Caco-2 (cell line): Measurements from ENCODE around the gene DSCAM. TPM values are rescaled to one million over a fixed set of nuclear protein-coding genes. Genes with fewer than 3 reads are reported as not detected.

Source experiments
- BruUV-seq: library from RNA; stranded (reverse); fragments of 400-500 nt; replicated peaks from 2 replicates; lab custom pipeline; 2021; lab: Mats Ljungman, UMichigan
- CTCF ChIA-PET: fragments of 300-600 bp; sonication (Branson Sonifier 250); formaldehyde crosslinking; loops from one replicate; lab custom pipeline; 2022; ENCODE audit warnings: antibody characterized with exemption; lab: Charles Lee
- POLR2A ChIA-PET: fragments of 300-600 bp; sonication (Branson Sonifier 250); formaldehyde crosslinking; loops from one replicate; lab custom pipeline; 2022; ENCODE audit warnings: antibody characterized with exemption; lab: Charles Lee
- DNase-seq, 2 experiments: peaks; one replicate each; pipeline versions ENCODE4 v3.0.0 to v3.0.0-alpha.2; 2020 to 2022
- H3K27me3 ChIP-seq: replicated peaks from 2 replicates; pipeline ENCODE4 v1.6.0; 2011; ENCODE audit warnings: low read length; ENCODE audit not compliant: control insufficient read depth, insufficient read depth
- H3K36me3 ChIP-seq: 2 replicates; pipeline ENCODE4 v1.5.1; 2011; ENCODE audit warnings: low read length; ENCODE audit not compliant: control insufficient read depth, insufficient read depth
- H3K4me1 ChIP-seq: fragments of 250-450 bp; sonication (Bioruptor Pico); 2 replicates; pipeline ENCODE4 v1.5.1; 2020; ENCODE audit warnings: mild to moderate bottlenecking
- H3K4me3 ChIP-seq: 2 replicates; pipeline ENCODE4 v1.5.1; 2011; ENCODE audit warnings: low read depth, mild to moderate bottlenecking, control low read depth, low read length
- H3K9me3 ChIP-seq: fragments of 250-450 bp; sonication (Bioruptor Pico); 2 replicates; pipeline ENCODE4 v1.5.1; 2020; ENCODE audit warnings: mild to moderate bottlenecking, moderate library complexity
- H3K27ac Mint-ChIP-seq: one replicate; pipeline ENCODE4 v1.8.0; 2022; ENCODE audit warnings: mixed read lengths; ENCODE audit not compliant: unreplicated experiment
- H3K27me3 Mint-ChIP-seq: one replicate; pipeline ENCODE4 v1.8.0; 2022; ENCODE audit warnings: mixed read lengths; ENCODE audit not compliant: insufficient read depth, unreplicated experiment
- H3K36me3 Mint-ChIP-seq: one replicate; pipeline ENCODE4 v1.8.0; 2022; ENCODE audit warnings: mild to moderate bottlenecking, mixed read lengths; ENCODE audit not compliant: insufficient read depth, unreplicated experiment
- H3K4me1 Mint-ChIP-seq: one replicate; pipeline ENCODE4 v1.8.0; 2022; ENCODE audit warnings: low read depth, mixed read lengths; ENCODE audit not compliant: unreplicated experiment
- H3K4me3 Mint-ChIP-seq: one replicate; pipeline ENCODE4 v1.8.0; 2022; ENCODE audit warnings: mild to moderate bottlenecking, moderate library complexity, mixed read lengths; ENCODE audit not compliant: unreplicated experiment
- H3K9me3 Mint-ChIP-seq: one replicate; pipeline ENCODE4 v1.8.0; 2022; ENCODE audit warnings: mixed read lengths; ENCODE audit not compliant: unreplicated experiment
- intact Hi-C: fragments of 100-400 bp; cut with micrococcal nuclease; formaldehyde crosslinking; loops from one replicate; pipeline ENCODE4 v1.10.0; 2022; ENCODE audit not compliant: unreplicated experiment
- total RNA-seq: library from RNA; stranded (reverse); gene quantifications from 2 replicates; pipeline ENCODE4 v1.2.3, GENCODE V29; 2022
- TF ChIP-seq, protein P1 (sequence below), 2 experiments: fragments of 200-600 bp in 1 of 2; IDR thresholded peaks; 1 replicate in 1 of 2; 2 replicates in 1 of 2; pipeline versions ENCODE4 v1.5.1 to v1.8.0; 2011 to 2022; ENCODE audit warnings: antibody characterized with exemption in 1 of 2, control low read depth in 1 of 2, inconsistent platforms in 1 of 2, low read depth in 1 of 2, low read length in 1 of 2, mild to moderate bottlenecking in 1 of 2, moderate library complexity in 1 of 2; ENCODE audit not compliant: insufficient read depth in 1 of 2, severe bottlenecking in 1 of 2, unreplicated experiment in 1 of 2

DSCAM gene
- total RNA-seq, 1 experiment from 2014 or later: not detected

DNA sequence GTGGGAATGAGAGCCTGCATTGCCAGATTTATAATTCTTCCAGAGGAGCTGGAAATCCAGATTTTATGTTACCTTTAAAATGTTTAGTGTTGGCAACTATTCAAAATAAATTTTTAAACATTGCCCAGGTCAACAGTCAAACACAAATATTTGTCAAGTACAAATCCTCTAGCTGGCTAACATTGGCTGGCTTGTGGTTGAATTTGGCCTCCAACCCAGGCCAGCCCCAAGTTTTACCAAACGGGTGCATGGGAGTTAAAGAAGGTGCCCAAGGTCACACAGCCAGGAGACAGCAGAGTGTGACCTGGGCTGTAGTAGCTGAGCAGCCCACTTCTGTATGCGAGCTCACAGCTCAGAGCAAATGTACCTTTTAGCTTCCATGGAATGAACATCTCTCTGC, 240.6 kb downstream of the DSCAM start:
- Mint-ChIP-seq H3K4me3 (no peak overlapping the region), H3K36me3 (no peaks in the 10 kb centered on the region), H3K9me3 (peaks cover 9% of the 10 kb centered on the region), H3K27me3 (no peaks in the 10 kb centered on the region), H3K4me1 (no peaks in the 10 kb centered on the region), H3K27ac (no peak overlapping the region)
- Histone ChIP-seq H3K27me3 (no peaks in the 10 kb centered on the region), H3K9me3 (no peaks in the 10 kb centered on the region), H3K4me3 (no peak overlapping the region), H3K36me3 (no peaks in the 10 kb centered on the region), H3K4me1 (no peaks in the 10 kb centered on the region)
- no peak for DNase-seq
- POLR2A ChIA-PET: no interaction called here
- CTCF ChIA-PET: no interaction called here
- TF ChIP-seq, protein P1, sequence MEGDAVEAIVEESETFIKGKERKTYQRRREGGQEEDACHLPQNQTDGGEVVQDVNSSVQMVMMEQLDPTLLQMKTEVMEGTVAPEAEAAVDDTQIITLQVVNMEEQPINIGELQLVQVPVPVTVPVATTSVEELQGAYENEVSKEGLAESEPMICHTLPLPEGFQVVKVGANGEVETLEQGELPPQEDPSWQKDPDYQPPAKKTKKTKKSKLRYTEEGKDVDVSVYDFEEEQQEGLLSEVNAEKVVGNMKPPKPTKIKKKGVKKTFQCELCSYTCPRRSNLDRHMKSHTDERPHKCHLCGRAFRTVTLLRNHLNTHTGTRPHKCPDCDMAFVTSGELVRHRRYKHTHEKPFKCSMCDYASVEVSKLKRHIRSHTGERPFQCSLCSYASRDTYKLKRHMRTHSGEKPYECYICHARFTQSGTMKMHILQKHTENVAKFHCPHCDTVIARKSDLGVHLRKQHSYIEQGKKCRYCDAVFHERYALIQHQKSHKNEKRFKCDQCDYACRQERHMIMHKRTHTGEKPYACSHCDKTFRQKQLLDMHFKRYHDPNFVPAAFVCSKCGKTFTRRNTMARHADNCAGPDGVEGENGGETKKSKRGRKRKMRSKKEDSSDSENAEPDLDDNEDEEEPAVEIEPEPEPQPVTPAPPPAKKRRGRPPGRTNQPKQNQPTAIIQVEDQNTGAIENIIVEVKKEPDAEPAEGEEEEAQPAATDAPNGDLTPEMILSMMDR (IDR thresholded peaks at IDR 0.05; ENCODE audit: insufficient read depth in 1 of 2, low read depth in 1 of 2, low read length in 1 of 2, severe bottlenecking in 1 of 2, unreplicated experiment in 1 of 2): no peak
- BruUV-seq: no TSS peak
- intact Hi-C loops: no loop called here

DNA sequence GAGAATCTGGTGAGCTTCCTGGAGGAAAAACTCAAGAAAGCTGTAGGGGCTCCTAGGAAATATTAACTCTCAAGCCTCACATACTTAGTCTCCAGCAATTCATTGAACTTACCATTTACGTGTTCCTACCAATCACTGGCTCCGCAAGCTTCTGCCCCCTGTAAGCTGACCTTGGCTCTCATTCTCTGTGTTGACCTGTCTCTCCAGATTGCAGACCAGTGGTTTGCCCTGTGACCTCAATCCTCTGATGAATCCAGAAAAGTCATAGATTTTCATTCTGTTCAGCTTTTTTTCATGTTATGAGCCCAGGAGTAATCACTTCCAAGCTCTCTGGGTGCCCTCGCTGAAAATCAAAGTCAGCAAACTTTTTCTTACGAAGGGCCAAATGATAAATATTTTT, 241.9 kb downstream of the DSCAM start:
- ChIA-PET POLR2A (no interaction called here), CTCF (interaction anchor here (0.7 kb wide), 1 partner anchor 614 kb away, joined by 5 read pairs; no protein-coding TSS in a partner anchor)

DNA sequence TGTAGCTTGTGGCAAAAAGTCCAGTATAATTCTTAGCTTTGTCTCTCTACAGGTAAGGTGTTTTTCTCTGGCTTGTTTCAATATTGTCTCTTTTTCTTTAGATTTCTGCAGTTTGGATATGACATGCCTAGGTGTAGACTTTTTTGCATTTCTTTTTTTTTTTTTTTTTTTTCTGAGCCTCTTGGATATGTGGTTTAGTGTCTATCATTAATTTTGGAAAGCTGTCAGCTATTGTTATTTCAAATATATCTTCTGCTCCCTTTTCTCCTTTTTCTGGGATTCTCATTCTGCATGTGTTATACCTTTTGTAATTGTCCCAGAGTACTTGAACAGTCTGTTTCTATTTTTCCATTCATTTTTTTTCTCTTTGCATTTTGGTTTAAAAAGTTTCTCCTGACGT, 243.2 kb downstream of the DSCAM start:
- POLR2A ChIA-PET: no interaction called here
- CTCF ChIA-PET: no interaction called here
- BruUV-seq: no TSS peak

More for the DNA sequence above, 241.9 kb downstream of the DSCAM start:
- H3K9me3 ChIP-seq: no peaks in the 10 kb centered on the region
- TF ChIP-seq, protein P1 (IDR thresholded peaks at IDR 0.05; ENCODE audit: insufficient read depth in 1 of 2, low read depth in 1 of 2, low read length in 1 of 2, severe bottlenecking in 1 of 2, unreplicated experiment in 1 of 2): no peak
- no peaks in the 10 kb centered on the region for H3K4me1 ChIP-seq
- BruUV-seq: no TSS peak
- H3K4me3 ChIP-seq: no peak overlapping the region
- intact Hi-C loops: no loop called here
- Mint-ChIP-seq H3K9me3 (peaks cover 9% of the 10 kb centered on the region), H3K27me3 (no peaks in the 10 kb centered on the region), H3K4me3 (no peak overlapping the region), H3K27ac (no peak overlapping the region), H3K4me1 (no peaks in the 10 kb centered on the region), H3K36me3 (no peaks in the 10 kb centered on the region)
- DNase-seq: no peak
- no peaks in the 10 kb centered on the region for H3K36me3 ChIP-seq
- H3K27me3 ChIP-seq: no peaks in the 10 kb centered on the region

More for the DNA sequence above, 243.2 kb downstream of the DSCAM start:
- no peaks in the 10 kb centered on the region for H3K36me3 Mint-ChIP-seq
- TF ChIP-seq, protein P1 (IDR thresholded peaks at IDR 0.05; ENCODE audit: insufficient read depth in 1 of 2, low read depth in 1 of 2, low read length in 1 of 2, severe bottlenecking in 1 of 2, unreplicated experiment in 1 of 2): no peak
- H3K4me3 Mint-ChIP-seq: no peak overlapping the region
- Histone ChIP-seq H3K4me1 (no peaks in the 10 kb centered on the region), H3K36me3 (no peaks in the 10 kb centered on the region), H3K9me3 (no peaks in the 10 kb centered on the region), H3K27me3 (no peaks in the 10 kb centered on the region), H3K4me3 (no peak overlapping the region)
- peaks cover 4% of the 10 kb centered on the region for H3K27me3 Mint-ChIP-seq
- intact Hi-C loops: no loop called here
- H3K4me1 Mint-ChIP-seq: no peaks in the 10 kb centered on the region
- no peak for DNase-seq
- peaks cover 9% of the 10 kb centered on the region for H3K9me3 Mint-ChIP-seq
- no peak overlapping the region for H3K27ac Mint-ChIP-seq
